Mesenchymal stem cell (in vitro differentiated cells and primary cell): ENCODE measurements around the gene KCND2.

ENCODE experiments used
- DNase-seq: peaks from one replicate; pipeline ENCODE4 v3.0.0-alpha.2; 2013
- H2AFZ ChIP-seq: one replicate; pipeline ENCODE4 v1.6.1; 2013; ENCODE audit warnings: low read depth, mild to moderate bottlenecking, control low read depth, inconsistent platforms, low read length, moderate library complexity
- H2AK5ac ChIP-seq: 2 replicates; pipeline ENCODE4 v1.6.1; 2013; ENCODE audit warnings: low read length, moderate library complexity, mild to moderate bottlenecking, inconsistent platforms; ENCODE audit not compliant: severe bottlenecking
- H2BK120ac ChIP-seq: one replicate; pipeline ENCODE4 v1.6.1; 2013; ENCODE audit warnings: low read depth, mild to moderate bottlenecking, inconsistent platforms, low read length, moderate library complexity
- H2BK12ac ChIP-seq, 2 experiments: one replicate each; pipeline ENCODE4 v1.6.1; 2013; ENCODE audit warnings: inconsistent platforms in 2 of 2, low read length in 2 of 2, mild to moderate bottlenecking in 2 of 2, moderate library complexity in 2 of 2, control low read depth in 1 of 2
- H2BK15ac ChIP-seq: one replicate; pipeline ENCODE4 v1.6.1; 2013; ENCODE audit warnings: mild to moderate bottlenecking, low read depth, inconsistent platforms; ENCODE audit not compliant: poor library complexity, severe bottlenecking
- H2BK5ac ChIP-seq: 2 replicates; pipeline ENCODE4 v1.6.1; 2013; ENCODE audit warnings: low read depth, mild to moderate bottlenecking, low read length, control low read depth, inconsistent platforms; ENCODE audit not compliant: poor library complexity, severe bottlenecking
- H3K14ac ChIP-seq, 2 experiments: one replicate each; pipeline ENCODE4 v1.6.1; 2013; ENCODE audit warnings: inconsistent platforms in 2 of 2, low read length in 2 of 2, control low read depth in 1 of 2, mild to moderate bottlenecking in 1 of 2, moderate library complexity in 1 of 2
- H3K18ac ChIP-seq, 2 experiments: one replicate each; pipeline ENCODE4 v1.6.1; 2013; ENCODE audit warnings: inconsistent platforms in 2 of 2, low read length in 2 of 2, control low read depth in 1 of 2, low read depth in 1 of 2, mild to moderate bottlenecking in 1 of 2
- H3K23ac ChIP-seq, 2 experiments: one replicate each; pipeline ENCODE4 v1.6.1; 2013; ENCODE audit warnings: inconsistent platforms in 2 of 2, low read length in 2 of 2, mild to moderate bottlenecking in 2 of 2, moderate library complexity in 2 of 2, control low read depth in 1 of 2
- H3K27ac ChIP-seq: 2 replicates; pipeline ENCODE4 v1.5.1; 2013; ENCODE audit warnings: mild to moderate bottlenecking, moderate library complexity, low read length, control low read depth, inconsistent platforms; ENCODE audit not compliant: poor library complexity, severe bottlenecking
- H3K27me3 ChIP-seq, 2 experiments: 2 replicates each; pipeline versions ENCODE4 v1.6.1 to v1.7.0; 2013; ENCODE audit warnings: low read length in 2 of 2, mild to moderate bottlenecking in 2 of 2, moderate library complexity in 2 of 2, control low read depth in 1 of 2, inconsistent platforms in 1 of 2; ENCODE audit not compliant: control insufficient read depth in 1 of 2, insufficient read depth in 1 of 2
- H3K36me3 ChIP-seq, 2 experiments: 2 replicates each; pipeline versions ENCODE4 v1.6.1 to v1.7.0; 2013; ENCODE audit warnings: low read length in 2 of 2, control low read depth in 1 of 2, inconsistent platforms in 1 of 2, low read depth in 1 of 2, mild to moderate bottlenecking in 1 of 2; ENCODE audit not compliant: insufficient read depth in 2 of 2, control insufficient read depth in 1 of 2
- H3K4ac ChIP-seq, 2 experiments: one replicate each; pipeline ENCODE4 v1.6.1; 2013; ENCODE audit warnings: inconsistent platforms in 2 of 2, low read length in 2 of 2, mild to moderate bottlenecking in 2 of 2, moderate library complexity in 2 of 2, control low read depth in 1 of 2, low read depth in 1 of 2
- H3K4me1 ChIP-seq: 2 replicates; pipeline ENCODE4 v1.6.1; 2013; ENCODE audit warnings: low read depth, low read length, control low read depth; ENCODE audit not compliant: control insufficient read depth, insufficient read depth
- H3K4me2 ChIP-seq: 2 replicates; pipeline ENCODE4 v1.6.1; 2013; ENCODE audit warnings: low read length, mild to moderate bottlenecking, inconsistent platforms; ENCODE audit not compliant: poor library complexity, severe bottlenecking
- H3K4me3 ChIP-seq, 2 experiments: 2 replicates each; pipeline versions ENCODE4 v1.5.1 to v1.7.0; 2013; ENCODE audit warnings: low read length in 2 of 2, mild to moderate bottlenecking in 2 of 2, control low read depth in 1 of 2, low read depth in 1 of 2; ENCODE audit not compliant: insufficient read depth in 1 of 2
- H3K79me1 ChIP-seq: replicated peaks from 2 replicates; pipeline ENCODE4 v1.6.1; 2013; ENCODE audit warnings: mild to moderate bottlenecking, control low read depth, low read length, inconsistent platforms; ENCODE audit not compliant: poor library complexity, severe bottlenecking
- H3K9ac ChIP-seq: 2 replicates; pipeline ENCODE4 v1.7.0; 2013; ENCODE audit warnings: mild to moderate bottlenecking, low read length, moderate library complexity
- H3K9me3 ChIP-seq: 2 replicates; pipeline ENCODE4 v1.7.0; 2013; ENCODE audit warnings: mild to moderate bottlenecking, low read length; ENCODE audit not compliant: control insufficient read depth
- H4K8ac ChIP-seq: one replicate; pipeline ENCODE4 v1.6.1; 2013; ENCODE audit warnings: inconsistent platforms, mild to moderate bottlenecking, low read length, moderate library complexity
- H4K91ac ChIP-seq: one replicate; pipeline ENCODE4 v1.6.1; 2013; ENCODE audit warnings: mild to moderate bottlenecking, low read length, inconsistent platforms
- WGBS: methylation state at CpG from one replicate; pipeline ENCODE4 v1.1.7; 2013; ENCODE audit warnings: mixed read lengths; 5-methylcytosine and 5-hydroxymethylcytosine counted together

Gene KCND2

DNA sequence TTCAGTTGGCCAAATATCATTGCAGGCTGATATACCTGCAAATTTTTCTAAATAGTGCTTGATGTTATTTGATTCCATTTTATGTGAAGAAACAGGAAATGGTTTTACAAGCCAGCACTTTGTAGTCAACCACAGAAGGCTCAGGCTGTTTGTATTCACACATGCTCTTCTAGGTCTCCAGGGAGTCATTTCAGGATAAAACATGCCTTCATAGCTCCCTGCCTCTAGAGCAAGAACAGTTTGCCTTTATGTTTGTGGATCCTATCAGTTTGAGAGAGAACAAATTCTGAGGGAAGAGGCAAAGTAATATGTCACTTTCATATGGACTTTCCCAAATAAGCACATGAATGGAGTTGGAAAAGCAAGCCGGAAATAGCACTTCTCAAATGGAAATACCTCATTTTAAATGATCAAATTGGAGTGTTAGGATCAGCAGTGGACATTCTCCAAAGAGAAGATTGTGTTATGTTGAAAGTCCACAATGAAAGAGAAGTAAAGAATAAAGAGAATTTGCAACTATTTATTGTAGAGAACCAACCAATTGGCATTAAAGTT is 277.6 kb downstream of the KCND2 start:
- no peak overlapping the region for H3K9ac ChIP-seq
- no peak overlapping the region for H4K8ac ChIP-seq
- no peak overlapping the region for H4K91ac ChIP-seq
- H3K36me3 ChIP-seq = no peaks in the 10 kb centered on the region
- no peak overlapping the region for H2BK15ac ChIP-seq
- no peak overlapping the region for H3K23ac ChIP-seq
- no peak overlapping the region for H3K4ac ChIP-seq
- H3K79me1 ChIP-seq = no peaks in the 10 kb centered on the region
- H3K14ac ChIP-seq = no peak overlapping the region
- H2BK120ac ChIP-seq = no peak overlapping the region
- peak; percentile 68 for DNase-seq
- H2BK5ac ChIP-seq = no peak overlapping the region
- WGBS = no CpG with 5 or more reads among the region's 1 CpG
- H3K9me3 ChIP-seq = no peaks in the 10 kb centered on the region
- no peak overlapping the region for H2BK12ac ChIP-seq
- H2AK5ac ChIP-seq = no peak overlapping the region
- H3K27ac ChIP-seq = no peak overlapping the region
- no peak overlapping the region for H3K18ac ChIP-seq
- no peak overlapping the region for H3K4me2 ChIP-seq
- no peaks in the 10 kb centered on the region for H3K27me3 ChIP-seq
- no peak overlapping the region for H3K4me3 ChIP-seq
- H3K4me1 ChIP-seq = no peaks in the 10 kb centered on the region
- H2AFZ ChIP-seq = no peak overlapping the region

DNA sequence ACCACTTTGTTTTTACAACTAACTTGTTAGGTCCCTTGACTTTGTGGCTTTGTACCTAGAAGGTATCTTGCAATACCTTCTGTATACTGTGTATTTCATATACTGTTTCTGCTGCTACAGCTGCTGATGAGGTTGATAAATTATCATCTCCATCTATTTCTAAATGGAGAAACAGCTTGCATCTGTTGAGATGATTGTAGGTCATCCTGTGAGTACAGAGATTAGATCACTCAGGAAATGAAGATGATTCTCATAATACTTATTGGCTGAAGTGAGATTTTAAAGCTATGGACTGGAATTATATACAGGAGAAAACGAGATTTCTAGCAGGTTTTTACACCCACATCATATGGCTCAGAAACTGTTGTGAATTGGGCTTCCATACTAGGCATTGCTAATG is 280.5 kb downstream of the KCND2 start:
- no peak overlapping the region for H3K9ac ChIP-seq
- H3K9me3 ChIP-seq = no peaks in the 10 kb centered on the region
- H3K4me1 ChIP-seq = no peaks in the 10 kb centered on the region
- H3K23ac ChIP-seq = no peak overlapping the region
- DNase-seq = no peak
- H3K14ac ChIP-seq = no peak overlapping the region
- H3K27ac ChIP-seq = no peak overlapping the region
- H3K4ac ChIP-seq = no peak overlapping the region
- H3K27me3 ChIP-seq = no peaks in the 10 kb centered on the region
- no peak overlapping the region for H3K4me2 ChIP-seq
- H2BK12ac ChIP-seq = no peak overlapping the region
- H2AK5ac ChIP-seq = no peak overlapping the region
- H2BK15ac ChIP-seq = no peak overlapping the region
- no peak overlapping the region for H3K18ac ChIP-seq
- no CpG with 5 or more reads among the region's 1 CpG for whole genome bisulfite sequencing
- no peak overlapping the region for H3K4me3 ChIP-seq
- H2BK120ac ChIP-seq = no peak overlapping the region
- H3K79me1 ChIP-seq = no peaks in the 10 kb centered on the region
- H2BK5ac ChIP-seq = no peak overlapping the region
- H4K91ac ChIP-seq = no peak overlapping the region
- no peak overlapping the region for H2AFZ ChIP-seq
- no peak overlapping the region for H4K8ac ChIP-seq
- H3K36me3 ChIP-seq = no peaks in the 10 kb centered on the region

DNA sequence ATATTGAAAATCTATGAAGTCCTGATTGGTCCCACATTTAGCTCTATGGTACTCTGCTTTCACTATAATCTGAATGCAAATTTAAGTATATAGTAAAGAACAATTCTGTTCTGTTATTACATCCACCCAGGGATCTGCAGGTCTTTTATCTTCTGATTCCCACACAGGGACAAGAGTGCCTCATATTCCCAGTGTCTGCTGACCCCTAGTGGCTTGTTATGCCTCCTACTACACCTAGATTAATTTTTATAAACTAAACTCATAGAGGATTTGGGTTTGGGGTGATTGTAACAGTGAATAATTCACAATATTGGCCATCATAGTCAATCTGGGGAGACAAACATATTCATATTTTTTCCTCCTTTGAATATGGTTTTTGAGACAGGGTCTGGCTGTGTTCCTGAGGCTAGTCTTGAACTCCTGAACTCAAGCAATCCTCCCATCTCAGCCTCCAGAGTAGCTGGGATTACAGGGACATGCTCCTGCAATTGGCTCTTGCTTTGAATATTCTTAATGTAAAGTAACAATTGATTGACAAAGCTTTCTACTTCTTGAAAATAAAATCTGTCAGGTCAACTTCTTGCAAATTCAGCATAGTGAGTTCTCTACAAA is 282.1 kb downstream of the KCND2 start:
- Histone ChIP-seq H3K9me3 (no peaks in the 10 kb centered on the region), H3K18ac (no peak overlapping the region), H2BK120ac (no peak overlapping the region), H2BK5ac (no peak overlapping the region), H3K9ac (no peak overlapping the region), H3K27me3 (no peaks in the 10 kb centered on the region), H3K36me3 (no peaks in the 10 kb centered on the region), H2BK12ac (no peak overlapping the region), H3K4me2 (no peak overlapping the region), H4K8ac (no peak overlapping the region), H3K23ac (no peak overlapping the region), H3K4me3 (no peak overlapping the region), H3K27ac (no peak overlapping the region), H3K79me1 (no peaks in the 10 kb centered on the region), H3K4ac (no peak overlapping the region), H4K91ac (no peak overlapping the region), H2BK15ac (no peak overlapping the region), H2AFZ (no peak overlapping the region), H3K4me1 (no peaks in the 10 kb centered on the region), H2AK5ac (no peak overlapping the region), H3K14ac (no peak overlapping the region)
- peak; percentile 68 for DNase-seq

DNA sequence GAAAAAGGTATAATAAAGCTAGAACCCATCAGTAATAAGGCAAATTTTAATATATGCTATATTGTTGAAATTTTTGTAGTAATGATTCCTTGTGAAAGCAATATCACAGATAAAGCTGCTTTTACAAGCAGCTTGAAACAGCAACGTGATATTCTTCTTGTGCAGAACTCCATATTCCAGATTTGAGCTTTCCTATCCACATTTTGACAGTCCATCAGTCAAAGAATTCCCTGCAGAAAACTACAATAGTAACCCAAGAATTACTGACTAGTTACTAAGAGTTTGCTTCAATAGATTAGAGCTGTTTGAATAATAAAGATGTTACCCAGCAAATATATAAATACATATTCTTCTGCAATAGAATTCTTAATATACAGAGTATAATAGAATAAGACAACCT is 291.2 kb downstream of the KCND2 start:
- H3K4me2 ChIP-seq = no peak overlapping the region
- H3K79me1 ChIP-seq = no peaks in the 10 kb centered on the region
- no peak overlapping the region for H3K4ac ChIP-seq
- H3K4me1 ChIP-seq = no peaks in the 10 kb centered on the region
- no peak overlapping the region for H4K91ac ChIP-seq
- H3K14ac ChIP-seq = no peak overlapping the region
- no peaks in the 10 kb centered on the region for H3K9me3 ChIP-seq
- no peak overlapping the region for H2BK5ac ChIP-seq
- DNase-seq = no peak
- no peak overlapping the region for H2BK15ac ChIP-seq
- WGBS = 100% methylated on average over 1 of the region's 1 CpG
- no peak overlapping the region for H2AFZ ChIP-seq
- no peak overlapping the region for H3K4me3 ChIP-seq
- no peak overlapping the region for H3K23ac ChIP-seq
- H3K9ac ChIP-seq = no peak overlapping the region
- H3K36me3 ChIP-seq = no peaks in the 10 kb centered on the region
- no peak overlapping the region for H3K27ac ChIP-seq
- no peak overlapping the region for H3K18ac ChIP-seq
- H4K8ac ChIP-seq = no peak overlapping the region
- H3K27me3 ChIP-seq = no peaks in the 10 kb centered on the region
- H2AK5ac ChIP-seq = no peak overlapping the region
- no peak overlapping the region for H2BK12ac ChIP-seq
- H2BK120ac ChIP-seq = no peak overlapping the region
